ENCODE measurements around the gene STX1B. TPM values are rescaled to one million over a fixed set of nuclear protein-coding genes. Genes with fewer than 3 reads are reported as not detected.

The STX1B gene
- polyA plus RNA-seq, 1 donor (not counting 4 experiments of a cell fraction or from before 2014, with no cell fraction given): 0.34 TPM

- Histone ChIP-seq H3K4me2 (ENCODE audit: control insufficient read depth, extremely low read depth, insufficient read depth, low read depth, low read length) (no peak overlapping the region), H3K27me3 (ENCODE audit: control insufficient read depth, extremely low read depth, insufficient read depth, low read length) (no peaks in the 10 kb centered on the region), H3K4me1 (ENCODE audit: control insufficient read depth, extremely low read depth, insufficient read depth, low read length) (peaks cover 10% of the 10 kb centered on the region), H3K36me3 (ENCODE audit: control insufficient read depth in 2 of 2, extremely low read depth in 1 of 2, insufficient read depth in 2 of 2, low read length in 2 of 2) (peaks cover 14 to 33% of the 10 kb centered on the region in 2 experiments), H3K27ac (ENCODE audit: control insufficient read depth, insufficient read depth, low read length) (no peak overlapping the region), H3K79me2 (ENCODE audit: control insufficient read depth, insufficient read depth, low read length) (peaks cover 13% of the 10 kb centered on the region), H3K4me3 (ENCODE audit: control insufficient read depth in 2 of 3, extremely low read depth in 1 of 3, insufficient read depth in 2 of 3, low read depth in 1 of 3, low read length in 3 of 3) (no peak overlapping the region), H4K20me1 (ENCODE audit: control insufficient read depth, extremely low read depth, insufficient read depth, low read length) (peaks cover 2% of the 10 kb centered on the region), H3K9ac (ENCODE audit: control insufficient read depth, extremely low read depth, insufficient read depth, low read length) (no peak overlapping the region), H3K9me3 (ENCODE audit: control insufficient read depth, low read depth, low read length) (no peaks in the 10 kb centered on the region), H3K9me1 (ENCODE audit: control insufficient read depth, extremely low read depth, insufficient read depth, low read length) (no peaks in the 10 kb centered on the region), H2AFZ (ENCODE audit: control insufficient read depth, low read length) (no peak overlapping the region)
- DNase-seq (ENCODE audit: low read depth, low spot score) (no peak), FAIRE-seq (no peak)
- TF ChIP-seq EZH2 (IDR thresholded peaks at IDR 0.05; ENCODE audit: low read length) (no peak), CTCF (optimal IDR thresholded peaks at IDR 0.05 in 1 of 3, IDR thresholded peaks at IDR 0.05 in 1 of 3, conservative IDR thresholded peaks at IDR 0.05 in 1 of 3; ENCODE audit: extremely low read depth in 1 of 3, insufficient read depth in 2 of 3, low read length in 3 of 3) (no peak)
- dilution Hi-C loops (cut with MboI; ENCODE audit: extremely low pct_ligation_motif_present, low sequenced_read_pairs): no loop called here
Observed at GRCh38 chr16:31036691-31037090, 26.3 kb upstream of the STX1B start.

GRCh38 chr16:31033709-31034492 is 23.5 kb upstream of the STX1B start:
- H3K4me1 ChIP-seq (ENCODE audit: control insufficient read depth, extremely low read depth, insufficient read depth, low read length): peaks cover 10% of the 10 kb centered on the region
- H3K27ac ChIP-seq (ENCODE audit: control insufficient read depth, insufficient read depth, low read length): peak overlapping the region; percentile 89
- FAIRE-seq (no peak), DNase-seq (ENCODE audit: low read depth, low spot score) (no peak)
- peak overlapping the region; percentile 82 for H2AFZ ChIP-seq (ENCODE audit: control insufficient read depth, low read length)
- peaks cover 2% of the 10 kb centered on the region for H4K20me1 ChIP-seq (ENCODE audit: control insufficient read depth, extremely low read depth, insufficient read depth, low read length)
- peak overlapping the region; percentile 92 for H3K9ac ChIP-seq (ENCODE audit: control insufficient read depth, extremely low read depth, insufficient read depth, low read length)
- peak overlapping the region; percentile 98 to 99 (median 98) for H3K4me3 ChIP-seq (ENCODE audit: control insufficient read depth in 2 of 3, extremely low read depth in 1 of 3, insufficient read depth in 2 of 3, low read depth in 1 of 3, low read length in 3 of 3)
- TF ChIP-seq CTCF (optimal IDR thresholded peaks at IDR 0.05 in 1 of 3, IDR thresholded peaks at IDR 0.05 in 1 of 3, conservative IDR thresholded peaks at IDR 0.05 in 1 of 3; ENCODE audit: extremely low read depth in 1 of 3, insufficient read depth in 2 of 3, low read length in 3 of 3) (no peak), EZH2 (IDR thresholded peaks at IDR 0.05; ENCODE audit: low read length) (no peak)
- H3K27me3 ChIP-seq (ENCODE audit: control insufficient read depth, extremely low read depth, insufficient read depth, low read length): no peaks in the 10 kb centered on the region
- dilution Hi-C loops (cut with MboI; ENCODE audit: extremely low pct_ligation_motif_present, low sequenced_read_pairs): no loop called here
- no peaks in the 10 kb centered on the region for H3K9me1 ChIP-seq (ENCODE audit: control insufficient read depth, extremely low read depth, insufficient read depth, low read length)
- no peaks in the 10 kb centered on the region for H3K9me3 ChIP-seq (ENCODE audit: control insufficient read depth, low read depth, low read length)
- peaks cover 13% of the 10 kb centered on the region for H3K79me2 ChIP-seq (ENCODE audit: control insufficient read depth, insufficient read depth, low read length)
- peak overlapping the region; percentile 84 for H3K4me2 ChIP-seq (ENCODE audit: control insufficient read depth, extremely low read depth, insufficient read depth, low read depth, low read length)
- peaks cover 14 to 19% of the 10 kb centered on the region in 2 experiments for H3K36me3 ChIP-seq (ENCODE audit: control insufficient read depth in 2 of 2, extremely low read depth in 1 of 2, insufficient read depth in 2 of 2, low read length in 2 of 2)
